Mononuclear cell (primary cell): ENCODE results near the gene CRMP1. TPM values are rescaled to one million over a fixed set of nuclear protein-coding genes. Genes with fewer than 3 reads are reported as not detected.

ENCODE experiments used
- H3K27me3 ChIP-seq: 2 replicates; pipeline ENCODE4 v1.6.0; 2011; ENCODE audit warnings: low read length, control low read depth; ENCODE audit not compliant: insufficient read depth
- H3K4me1 ChIP-seq: 2 replicates; pipeline ENCODE4 v1.5.1; 2011; ENCODE audit warnings: mild to moderate bottlenecking, low read length, control low read depth; ENCODE audit not compliant: insufficient read depth
- H3K4me3 ChIP-seq: 2 replicates; pipeline ENCODE4 v1.5.1; 2011; ENCODE audit warnings: mild to moderate bottlenecking, low read length, moderate library complexity
- H3K9me3 ChIP-seq: 2 replicates; pipeline ENCODE4 v1.5.1; 2011; ENCODE audit warnings: low read depth, mild to moderate bottlenecking, control low read depth, low read length
- total RNA-seq: library from RNA; depleted of rRNA; stranded (reverse); fragments of >200 nt; gene quantifications from one replicate; pipeline ENCODE4 v1.2.3, GENCODE V29; 2012

The CRMP1 gene
- total RNA-seq = not detected

DNA sequence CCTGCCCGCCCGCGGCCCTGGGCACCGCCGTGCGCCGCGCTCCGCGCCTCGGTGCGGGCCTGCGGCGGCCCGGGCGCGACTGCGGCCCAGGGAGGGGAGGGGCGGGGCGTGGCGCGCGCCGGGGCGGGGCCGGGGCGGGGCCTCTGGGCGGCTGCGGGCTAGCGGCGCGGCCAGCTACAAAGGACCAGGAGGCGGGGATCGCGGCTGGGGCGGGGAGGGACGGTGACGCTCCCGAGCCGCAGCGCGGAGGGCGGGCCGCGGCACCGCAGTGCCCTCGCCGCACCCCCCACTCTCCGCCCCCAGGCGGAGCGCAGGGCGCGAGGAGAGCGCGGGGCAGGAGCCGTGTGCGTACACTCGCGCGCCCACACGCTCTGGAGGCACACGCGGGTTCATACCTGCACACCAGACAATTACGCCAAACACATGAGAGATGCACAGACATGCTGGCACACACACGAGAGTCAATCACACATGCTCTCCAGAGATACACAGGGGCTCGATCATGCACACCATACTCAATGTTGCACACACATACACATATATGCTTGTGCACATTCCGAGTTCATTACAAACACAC lies at the start of gene CRMP1:
Gene CRMP1, minus strand, starts transcription at position 83 of the 577 bp plus-strand sequence. CDS start 117 bp downstream, outside the sequence.
- H3K4me3 ChIP-seq = no peak within 1 kb of the TSS
- H3K9me3 ChIP-seq = no peaks in the 10 kb centered on the region
- H3K27me3 ChIP-seq = peaks cover 46% of the 10 kb centered on the region
- H3K4me1 ChIP-seq = no peaks in the 10 kb centered on the region

DNA sequence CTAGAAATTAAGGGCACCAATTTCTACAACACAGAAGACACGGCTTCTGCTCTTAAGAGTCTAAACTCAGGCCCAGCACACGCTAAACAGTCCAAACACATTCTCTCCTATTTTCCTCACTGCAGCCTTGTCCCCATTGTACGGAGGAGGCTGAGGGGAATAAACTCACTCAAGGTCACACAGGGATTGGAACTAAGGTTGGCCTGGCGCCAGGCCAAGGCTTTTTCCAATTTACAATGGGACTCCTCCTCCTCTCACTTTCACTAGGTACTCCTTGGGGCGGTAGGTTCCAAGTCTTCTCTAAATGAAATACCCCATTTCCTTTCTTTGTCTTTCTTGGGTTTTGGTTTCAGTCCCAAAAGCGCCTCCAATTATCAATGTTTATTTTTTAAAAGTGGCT lies 48.7 kb upstream of the CRMP1 start:
- no peak overlapping the region for H3K4me3 ChIP-seq
- H3K27me3 ChIP-seq = no peaks in the 10 kb centered on the region
- H3K4me1 ChIP-seq = no peaks in the 10 kb centered on the region

DNA sequence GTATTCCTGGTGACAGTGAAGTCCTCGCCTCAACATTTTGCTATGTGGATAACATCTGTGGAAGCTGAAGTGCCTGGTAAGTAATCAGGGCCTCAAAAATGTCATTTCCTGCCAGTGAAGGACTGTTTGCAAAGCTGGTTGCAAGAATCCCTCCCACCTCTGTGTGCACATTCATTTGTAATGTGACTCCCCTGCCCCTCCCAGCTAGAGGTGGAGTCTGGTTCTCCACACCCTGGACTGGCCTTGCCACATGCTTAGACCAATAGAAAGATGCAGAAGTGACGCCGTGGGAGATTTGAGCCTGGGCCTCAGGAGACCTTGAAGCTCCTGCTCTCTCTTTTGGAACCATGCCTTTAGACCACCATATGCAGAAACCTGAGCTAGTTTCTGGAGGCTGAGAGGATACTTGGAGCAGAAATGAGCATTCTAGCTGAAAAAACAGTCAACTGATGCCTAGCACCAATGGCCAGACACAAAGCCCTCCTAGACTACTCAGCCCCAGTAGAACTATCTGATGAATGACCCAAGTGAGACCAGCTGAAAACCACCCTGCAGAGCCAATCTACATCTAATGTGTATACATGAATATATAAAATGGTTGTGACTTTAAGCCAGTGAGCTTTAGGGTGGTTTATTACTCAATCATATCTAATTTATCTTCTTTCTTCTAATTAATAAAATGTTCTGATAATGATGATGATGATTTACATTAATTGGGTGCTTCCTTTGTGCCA lies 47.8 kb upstream of the CRMP1 start:
- Histone ChIP-seq H3K4me1 (no peaks in the 10 kb centered on the region), H3K4me3 (no peak overlapping the region), H3K9me3 (no peaks in the 10 kb centered on the region), H3K27me3 (no peaks in the 10 kb centered on the region)

More for the DNA sequence above, 48.7 kb upstream of the CRMP1 start:
- no peaks in the 10 kb centered on the region for H3K9me3 ChIP-seq

DNA sequence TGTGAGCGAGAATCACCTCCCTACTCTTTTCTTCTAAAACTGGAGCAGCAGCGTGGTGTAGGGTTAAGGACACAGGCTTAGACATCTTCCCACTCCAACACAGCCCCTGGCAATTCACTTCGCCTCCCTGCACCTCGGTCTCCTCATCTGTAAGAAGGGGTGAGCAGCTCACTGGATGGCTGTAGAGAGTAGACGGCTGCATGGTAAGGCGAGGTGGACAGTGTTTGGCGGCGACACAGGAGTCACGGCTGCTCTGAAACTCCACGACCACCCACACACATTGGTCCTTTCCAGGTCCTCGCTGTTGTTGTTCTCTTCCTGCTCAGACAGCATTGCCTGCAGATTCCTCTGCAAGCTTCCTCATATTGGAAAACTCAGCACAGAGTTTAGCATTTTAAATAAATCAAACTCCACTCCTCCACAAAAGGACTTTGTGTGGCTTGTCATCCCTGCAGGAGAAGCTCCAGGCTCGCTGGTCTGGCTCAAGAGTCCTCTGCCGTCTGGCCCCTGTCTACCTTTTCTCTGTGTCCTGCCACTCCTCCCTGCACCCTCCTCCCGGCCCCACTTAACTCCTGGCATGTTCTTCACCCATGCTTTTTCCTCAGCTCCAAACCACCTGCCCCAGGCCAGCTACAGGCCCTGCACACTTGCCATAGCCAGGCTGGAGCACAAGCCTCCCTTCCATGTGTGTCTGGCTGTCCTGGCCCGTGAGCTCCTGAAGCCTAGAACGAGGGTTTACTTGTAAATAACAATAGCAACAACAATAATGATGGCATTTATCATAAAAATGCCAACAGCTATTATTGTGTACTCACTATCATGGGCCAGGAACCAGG lies 41.3 kb upstream of the CRMP1 start:
- no peak overlapping the region for H3K4me3 ChIP-seq
- H3K27me3 ChIP-seq = no peaks in the 10 kb centered on the region
- no peaks in the 10 kb centered on the region for H3K9me3 ChIP-seq
- no peaks in the 10 kb centered on the region for H3K4me1 ChIP-seq

DNA sequence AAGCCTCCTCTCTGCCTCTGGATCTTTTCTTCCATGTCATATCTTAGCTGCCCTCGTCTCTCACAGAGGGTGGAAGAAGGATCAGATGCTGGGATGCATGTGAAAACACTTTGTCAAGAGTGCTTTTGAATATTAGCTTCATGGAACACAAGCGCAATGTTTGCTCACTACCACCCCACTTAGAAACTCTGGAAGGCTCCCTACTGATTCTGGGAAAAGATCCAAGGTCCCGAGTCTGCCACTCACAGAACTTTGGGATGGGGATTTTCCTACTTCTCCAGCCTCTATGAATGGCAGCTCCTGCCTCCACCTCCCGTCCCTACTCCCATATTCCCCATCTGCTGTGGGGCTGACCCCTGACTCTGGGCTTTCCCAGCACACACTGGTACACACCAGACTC lies 40.2 kb upstream of the CRMP1 start:
- no peak overlapping the region for H3K4me3 ChIP-seq
- no peaks in the 10 kb centered on the region for H3K9me3 ChIP-seq
- no peaks in the 10 kb centered on the region for H3K27me3 ChIP-seq
- no peaks in the 10 kb centered on the region for H3K4me1 ChIP-seq

DNA sequence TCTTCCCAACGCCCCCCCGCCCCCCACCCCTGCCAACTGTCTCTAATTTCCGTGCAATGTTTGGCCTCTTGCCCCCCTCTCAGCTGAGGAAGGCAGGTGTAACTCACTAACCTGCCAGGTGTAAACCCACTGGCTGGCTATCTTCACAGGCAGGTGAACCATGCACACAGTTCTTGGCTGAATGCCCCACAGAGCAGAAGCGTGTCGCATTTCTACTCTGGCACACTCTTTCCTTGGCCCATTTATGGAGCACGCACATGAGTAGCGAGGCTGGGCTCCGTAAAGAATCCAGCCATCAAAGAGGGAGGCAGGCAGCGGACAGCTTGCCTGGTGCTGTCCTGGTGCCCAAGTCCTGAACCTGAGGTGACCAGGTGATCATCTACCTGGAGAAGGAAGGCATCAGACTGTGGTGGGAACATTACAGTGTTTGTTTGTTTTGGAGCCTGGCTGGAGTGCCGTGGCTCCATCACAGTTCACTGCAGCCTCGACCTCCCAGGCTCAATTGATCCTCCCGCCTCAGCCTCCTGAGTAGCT lies 39.2 kb upstream of the CRMP1 start:
- no peaks in the 10 kb centered on the region for H3K27me3 ChIP-seq
- H3K9me3 ChIP-seq = no peaks in the 10 kb centered on the region
- H3K4me1 ChIP-seq = no peaks in the 10 kb centered on the region
- H3K4me3 ChIP-seq = no peak overlapping the region

DNA sequence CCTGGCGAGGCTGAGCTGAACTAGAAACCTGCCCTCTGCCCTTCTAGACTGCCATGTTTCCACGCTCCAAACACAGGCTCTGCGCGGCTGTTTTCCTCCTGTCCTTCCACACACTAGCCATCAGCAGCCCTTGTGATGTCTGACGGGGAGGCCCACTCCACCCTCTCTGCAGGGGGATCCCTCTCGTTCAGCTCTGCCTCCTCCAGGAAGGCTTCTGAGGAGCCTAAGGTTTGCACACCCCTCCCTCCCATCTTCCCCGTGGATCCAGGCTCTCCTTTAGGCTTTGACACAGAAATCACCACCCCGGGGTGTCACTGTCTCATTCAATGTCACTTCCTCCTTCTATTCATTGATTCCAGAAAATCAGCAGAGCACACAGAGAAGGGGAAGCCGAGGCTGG lies 38.6 kb upstream of the CRMP1 start:
- Histone ChIP-seq H3K4me3 (no peak overlapping the region), H3K9me3 (no peaks in the 10 kb centered on the region), H3K27me3 (no peaks in the 10 kb centered on the region), H3K4me1 (no peaks in the 10 kb centered on the region)

DNA sequence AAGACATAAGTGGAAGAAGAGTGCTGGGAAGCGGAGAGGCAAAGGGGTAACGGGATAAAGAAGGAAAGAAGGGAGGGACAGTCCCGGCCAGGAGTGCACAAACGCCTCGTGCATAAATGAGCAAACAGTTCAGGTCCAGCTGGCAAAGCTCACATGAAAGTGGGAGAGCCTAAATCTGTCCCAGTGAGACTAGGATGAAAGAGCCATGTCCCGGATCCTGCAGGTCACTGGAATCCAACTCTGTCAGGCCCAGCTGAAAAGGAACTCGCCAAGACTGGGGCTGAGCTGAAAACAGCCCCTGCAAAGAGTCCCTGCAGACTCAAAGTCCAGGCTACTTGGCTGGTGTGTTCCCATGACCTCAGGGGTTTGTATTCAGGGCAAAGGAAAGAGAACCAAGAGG lies 38.0 kb upstream of the CRMP1 start:
- Histone ChIP-seq H3K4me3 (no peak overlapping the region), H3K9me3 (no peaks in the 10 kb centered on the region), H3K27me3 (no peaks in the 10 kb centered on the region), H3K4me1 (no peaks in the 10 kb centered on the region)

DNA sequence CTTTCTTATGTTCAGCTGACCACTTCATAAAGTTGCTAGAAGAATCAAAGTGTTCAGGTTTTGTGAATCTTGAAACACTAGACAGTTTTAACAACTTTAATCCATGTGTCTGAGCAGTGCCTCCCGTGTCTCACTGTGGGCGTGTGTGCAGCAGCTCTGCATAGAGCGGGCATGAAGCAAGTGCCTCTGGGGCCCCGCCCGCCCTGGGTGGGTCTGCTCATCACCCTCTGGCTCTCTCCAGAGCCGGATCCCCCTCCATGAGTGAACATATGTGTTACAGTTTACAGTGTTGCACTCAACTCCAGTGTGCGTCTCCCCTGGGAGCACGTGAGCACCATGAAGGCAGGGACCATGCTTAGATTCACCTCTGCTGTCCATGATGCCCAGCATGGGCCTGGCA lies 37.6 kb upstream of the CRMP1 start:
- Histone ChIP-seq H3K4me3 (no peak overlapping the region), H3K27me3 (no peaks in the 10 kb centered on the region), H3K4me1 (no peaks in the 10 kb centered on the region), H3K9me3 (no peaks in the 10 kb centered on the region)

DNA sequence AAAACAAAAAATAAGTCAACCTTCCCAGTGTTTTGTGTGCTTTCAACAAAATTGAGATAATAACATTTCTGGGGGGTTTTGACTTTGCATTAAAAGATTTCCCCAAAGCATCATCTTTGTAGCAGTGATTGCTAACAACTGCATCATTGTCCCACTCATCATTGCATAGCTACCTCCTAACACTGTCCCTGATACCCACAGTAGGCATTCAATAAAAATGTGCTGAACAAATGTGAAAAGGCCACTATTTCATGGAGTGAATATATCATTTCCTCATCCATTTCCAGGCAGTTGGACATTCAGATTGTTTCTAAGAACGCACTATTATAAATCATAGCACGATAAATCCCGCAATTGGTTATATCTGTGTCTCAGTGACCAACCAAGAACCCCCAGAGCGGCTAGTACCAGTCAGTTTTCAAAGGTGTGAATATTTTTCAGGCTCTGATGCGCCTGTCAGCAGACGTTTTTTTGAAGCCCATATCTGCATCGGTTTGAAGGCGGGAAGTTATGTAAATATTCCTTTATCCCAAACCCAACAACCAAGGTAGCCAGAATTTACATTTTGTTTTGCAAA lies 36.0 kb upstream of the CRMP1 start:
- Histone ChIP-seq H3K4me3 (no peak overlapping the region), H3K4me1 (no peaks in the 10 kb centered on the region), H3K9me3 (no peaks in the 10 kb centered on the region), H3K27me3 (no peaks in the 10 kb centered on the region)

DNA sequence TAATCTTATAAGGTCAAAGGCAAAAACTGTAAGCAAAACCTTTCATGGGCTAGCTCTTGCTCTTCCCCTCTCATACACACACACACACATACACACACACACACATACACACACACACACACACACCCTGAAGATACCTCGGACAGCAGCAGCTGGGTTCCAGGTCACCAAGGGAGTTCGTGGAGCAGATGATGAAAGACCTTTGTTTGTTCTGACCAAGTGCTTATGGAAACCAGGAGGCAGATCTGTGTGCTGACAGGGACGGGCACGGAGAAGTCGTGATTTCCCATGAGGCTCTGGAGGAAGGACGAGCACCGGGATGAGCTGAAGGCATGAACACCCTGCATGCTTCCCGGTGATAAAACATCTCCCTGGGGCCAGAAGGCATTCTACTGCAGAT lies 35.4 kb upstream of the CRMP1 start:
- H3K9me3 ChIP-seq = no peaks in the 10 kb centered on the region
- no peaks in the 10 kb centered on the region for H3K4me1 ChIP-seq
- no peaks in the 10 kb centered on the region for H3K27me3 ChIP-seq
- H3K4me3 ChIP-seq = no peak overlapping the region

DNA sequence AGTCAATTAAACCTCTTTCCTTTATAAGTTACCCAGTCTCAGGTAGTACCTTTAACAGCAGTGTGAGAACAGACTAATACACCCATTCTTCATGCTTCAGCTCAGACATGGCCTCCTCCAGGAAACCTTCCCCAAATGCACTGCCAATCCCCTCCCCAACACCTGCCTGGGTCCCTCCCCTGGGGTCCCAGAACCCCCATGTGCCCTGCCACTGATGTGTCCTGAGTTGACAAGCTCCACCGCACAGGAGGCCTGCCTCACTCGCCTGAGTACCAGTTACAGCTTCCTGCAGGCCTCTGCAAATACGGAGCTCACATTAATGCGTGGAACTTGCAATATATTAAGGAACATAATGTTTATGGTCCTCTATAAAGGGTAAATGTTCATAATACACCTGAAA lies 34.9 kb upstream of the CRMP1 start:
- H3K27me3 ChIP-seq = no peaks in the 10 kb centered on the region
- no peak overlapping the region for H3K4me3 ChIP-seq
- H3K9me3 ChIP-seq = no peaks in the 10 kb centered on the region
- no peaks in the 10 kb centered on the region for H3K4me1 ChIP-seq

DNA sequence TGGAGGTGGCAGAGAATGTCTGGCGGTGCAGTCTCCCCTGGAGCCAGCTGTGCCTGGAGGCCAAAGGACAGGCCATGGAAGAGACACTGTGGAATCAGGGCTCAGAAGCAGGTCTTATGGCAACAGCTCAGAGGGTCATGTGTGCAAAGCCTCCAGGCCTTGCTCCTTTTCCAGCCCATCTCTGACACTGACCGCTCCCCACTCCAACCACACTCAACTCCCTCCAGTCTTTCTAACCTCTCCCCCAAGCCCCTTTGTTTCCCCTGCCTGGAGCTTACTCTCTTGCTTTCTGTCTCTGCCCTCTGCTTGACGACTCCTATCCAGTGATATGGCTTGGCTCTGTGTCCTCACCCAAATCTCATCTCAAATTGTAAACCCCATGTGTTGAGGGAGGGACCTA lies 34.2 kb upstream of the CRMP1 start:
- H3K4me3 ChIP-seq = no peak overlapping the region
- H3K4me1 ChIP-seq = no peaks in the 10 kb centered on the region
- no peaks in the 10 kb centered on the region for H3K9me3 ChIP-seq
- no peaks in the 10 kb centered on the region for H3K27me3 ChIP-seq

DNA sequence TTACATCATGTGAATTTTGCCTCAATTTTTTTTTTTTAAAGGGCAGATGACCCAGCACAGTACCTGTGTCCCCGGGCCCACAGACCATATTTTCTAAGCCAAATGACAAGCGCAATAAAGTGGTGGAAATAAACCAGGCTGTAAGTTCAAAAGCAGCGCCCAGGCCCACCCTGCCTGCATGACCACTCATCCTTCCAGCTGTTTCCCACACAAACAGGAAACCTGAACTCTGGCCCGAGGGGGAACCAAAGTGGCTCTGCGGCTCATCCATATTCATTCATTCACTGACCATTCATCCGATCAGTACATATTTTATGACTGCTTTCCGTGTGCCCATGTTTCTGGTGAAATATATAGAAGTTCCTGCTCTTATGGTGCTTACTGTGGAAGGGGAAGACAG lies 33.7 kb upstream of the CRMP1 start:
- no peaks in the 10 kb centered on the region for H3K4me1 ChIP-seq
- H3K4me3 ChIP-seq = no peak overlapping the region
- H3K9me3 ChIP-seq = no peaks in the 10 kb centered on the region
- no peaks in the 10 kb centered on the region for H3K27me3 ChIP-seq
